H1 (cell line): ENCODE data around the gene PLCB1. TPM values are rescaled to one million over a fixed set of nuclear protein-coding genes. Genes with fewer than 3 reads are reported as not detected.

Source experiments
- CTCF ChIA-PET: fragments of 300-600 bp; sonication (Branson Sonifier 250); formaldehyde crosslinking; loops from one replicate; lab custom pipeline; 2021; ENCODE audit not compliant: partially characterized antibody; lab: Charles Lee
- POLR2A ChIA-PET: fragments of 300-600 bp; sonication (Branson Sonifier 250); formaldehyde crosslinking; loops from one replicate; lab custom pipeline; 2021; ENCODE audit warnings: inconsistent platforms; ENCODE audit not compliant: partially characterized antibody; lab: Charles Lee
- DNase-seq, 2 experiments: peaks; one replicate each; pipeline versions ENCODE4 v3.0.0 to v3.0.0-alpha.2; 2010 to 2022; ENCODE audit warnings: low spot score in 2 of 2, low read depth in 1 of 2, mixed read lengths in 1 of 2
- FAIRE-seq: peaks from 2 replicates; lab custom pipeline; 2011; peaks lifted over from hg19 to GRCh38; lab: Jason Lieb, UNC
- H2AFZ ChIP-seq: 2 replicates; pipeline ENCODE4 v1.8.1; 2012; ENCODE audit warnings: low read length, inconsistent platforms
- H2AK5ac ChIP-seq: 2 replicates; pipeline ENCODE4 v1.6.1; 2013; ENCODE audit warnings: low read depth, low read length
- H2BK120ac ChIP-seq: replicated peaks from 2 replicates; pipeline ENCODE3; 2013; ENCODE audit warnings: low read depth, low read length, inconsistent platforms
- H2BK12ac ChIP-seq: 2 replicates; pipeline ENCODE4 v1.6.1; 2013; ENCODE audit warnings: low read depth, low read length
- H2BK15ac ChIP-seq: 2 replicates; pipeline ENCODE4 v1.6.1; 2013; ENCODE audit warnings: low read length
- H2BK20ac ChIP-seq: 2 replicates; pipeline ENCODE4 v1.6.1; 2013; ENCODE audit warnings: low read length
- H2BK5ac ChIP-seq: 2 replicates; pipeline ENCODE4 v1.6.1; 2013; ENCODE audit warnings: low read depth, low read length
- H3K14ac ChIP-seq: 2 replicates; pipeline ENCODE4 v1.6.1; 2013; ENCODE audit warnings: inconsistent platforms; ENCODE audit not compliant: insufficient read length
- H3K18ac ChIP-seq: 2 replicates; pipeline ENCODE4 v1.6.1; 2013; ENCODE audit warnings: low read length; ENCODE audit errors: extremely low read depth
- H3K23ac ChIP-seq: 2 replicates; pipeline ENCODE4 v1.6.1; 2013; ENCODE audit warnings: inconsistent platforms; ENCODE audit not compliant: insufficient read length
- H3K23me2 ChIP-seq: 2 replicates; pipeline ENCODE4 v1.6.1; 2013; ENCODE audit warnings: low read depth, low read length
- H3K27ac ChIP-seq: 2 replicates; pipeline ENCODE4 v1.6.1; 2011; ENCODE audit warnings: low read depth, low read length, inconsistent platforms
- H3K27me3 ChIP-seq, 4 experiments: replicated peaks in 1 of 4; 1 replicate in 1 of 4; 2 replicates in 3 of 4; pipeline versions ENCODE4 v1.6.1 to v1.8.1; 2011 to 2013; ENCODE audit warnings: low read length in 3 of 4, mild to moderate bottlenecking in 3 of 4, inconsistent platforms in 2 of 4, mixed read lengths in 2 of 4, moderate library complexity in 1 of 4; ENCODE audit not compliant: control insufficient read depth in 3 of 4, insufficient read depth in 3 of 4; ENCODE audit errors: extremely low read depth in 1 of 4
- H3K36me3 ChIP-seq, 4 experiments: 2 replicates each; pipeline versions ENCODE4 v1.6.1 to v1.8.1; 2011 to 2013; ENCODE audit warnings: mild to moderate bottlenecking in 4 of 4, low read length in 3 of 4, moderate library complexity in 2 of 4, control low read depth in 1 of 4, inconsistent platforms in 1 of 4; ENCODE audit not compliant: insufficient read depth in 4 of 4, control insufficient read depth in 2 of 4
- H3K4ac ChIP-seq: replicated peaks from 2 replicates; pipeline ENCODE3; 2013; ENCODE audit warnings: low read length, low read depth, mixed read lengths, inconsistent platforms; ENCODE audit not compliant: insufficient read length
- H3K4me1 ChIP-seq, 4 experiments: replicated peaks in 1 of 4; 1 replicate in 1 of 4; 2 replicates in 3 of 4; pipeline versions ENCODE4 v1.6.1 to v1.8.1; 2011 to 2013; ENCODE audit warnings: low read length in 3 of 4, inconsistent platforms in 2 of 4, mixed read lengths in 1 of 4; ENCODE audit not compliant: insufficient read depth in 4 of 4, control insufficient read depth in 3 of 4
- H3K4me2 ChIP-seq, 2 experiments: 2 replicates each; pipeline versions ENCODE4 v1.6.1 to v1.8.1; 2011 to 2013; ENCODE audit warnings: low read depth in 2 of 2, low read length in 2 of 2, control low read depth in 1 of 2, inconsistent platforms in 1 of 2, mild to moderate bottlenecking in 1 of 2; ENCODE audit not compliant: insufficient read depth in 1 of 2
- H3K4me3 ChIP-seq, 4 experiments: fragments of 200-600, 300-600 bp in 1 of 4; sonication (generic), shearing (Covaris generic), sonication (Bioruptor Twin) in 1 of 4; 2 replicates each; pipeline versions ENCODE4 v1.5.1 to v1.8.1; 2011 to 2016; ENCODE audit warnings: low read length in 4 of 4, low read depth in 3 of 4, control low read depth in 2 of 4, inconsistent platforms in 2 of 4, mild to moderate bottlenecking in 2 of 4, mixed read lengths in 1 of 4, moderate library complexity in 1 of 4; ENCODE audit not compliant: insufficient read depth in 2 of 4; ENCODE audit errors: extremely low read depth in 1 of 4
- H3K56ac ChIP-seq: replicated peaks from 2 replicates; pipeline ENCODE3; 2013; ENCODE audit warnings: low read depth, mild to moderate bottlenecking, mixed read lengths, low read length, inconsistent platforms; ENCODE audit not compliant: insufficient read length
- H3K79me1 ChIP-seq: 2 replicates; pipeline ENCODE4 v1.6.1; 2013; ENCODE audit warnings: low read depth, low read length, control low read depth
- H3K79me2 ChIP-seq, 2 experiments: 2 replicates each; pipeline versions ENCODE4 v1.6.1 to v1.8.1; 2012 to 2013; ENCODE audit warnings: low read length in 2 of 2, mild to moderate bottlenecking in 2 of 2, inconsistent platforms in 1 of 2; ENCODE audit not compliant: insufficient read depth in 2 of 2, control insufficient read depth in 1 of 2
- H3K9ac ChIP-seq, 4 experiments: replicated peaks in 1 of 4; 1 replicate in 1 of 4; 2 replicates in 3 of 4; pipeline versions ENCODE4 v1.6.1 to v1.8.1; 2011 to 2013; ENCODE audit warnings: low read depth in 3 of 4, low read length in 3 of 4, control low read depth in 2 of 4, mild to moderate bottlenecking in 2 of 4, moderate library complexity in 2 of 4, inconsistent platforms in 1 of 4; ENCODE audit errors: extremely low read depth in 1 of 4
- H3K9me3 ChIP-seq, 2 experiments: 2 replicates each; pipeline versions ENCODE4 v1.6.1 to v1.8.1; 2012 to 2013; ENCODE audit warnings: mild to moderate bottlenecking in 2 of 2, moderate library complexity in 2 of 2, control low read depth in 1 of 2, inconsistent platforms in 1 of 2, low read depth in 1 of 2, low read length in 1 of 2, mixed read lengths in 1 of 2; ENCODE audit not compliant: insufficient read depth in 2 of 2
- H4K20me1 ChIP-seq, 2 experiments: replicated peaks in 1 of 2; 2 replicates each; pipeline versions ENCODE3 to v1.8.1; 2011 to 2013; ENCODE audit warnings: inconsistent platforms in 2 of 2, low read length in 2 of 2, mild to moderate bottlenecking in 1 of 2; ENCODE audit not compliant: insufficient read depth in 2 of 2, control insufficient read depth in 1 of 2
- H4K5ac ChIP-seq: 2 replicates; pipeline ENCODE4 v1.6.1; 2013; ENCODE audit warnings: low read length, low read depth, mixed read lengths, inconsistent platforms; ENCODE audit not compliant: insufficient read length
- H4K8ac ChIP-seq: 2 replicates; pipeline ENCODE4 v1.8.0; 2013; ENCODE audit warnings: mild to moderate bottlenecking, moderate library complexity, low read length, inconsistent platforms; ENCODE audit not compliant: insufficient read depth; ENCODE audit errors: extremely low read depth
- H4K91ac ChIP-seq: replicated peaks from 2 replicates; pipeline ENCODE3; 2013; ENCODE audit warnings: low read length, mixed read lengths, inconsistent platforms; ENCODE audit not compliant: insufficient read length
- ATF2 ChIP-seq: IDR thresholded peaks from 2 replicates; pipeline ENCODE4 v1.6.1; 2012; ENCODE audit warnings: low read length, inconsistent platforms
- BACH1 ChIP-seq: IDR thresholded peaks from 2 replicates; pipeline ENCODE4 v1.6.1; 2012; ENCODE audit warnings: low read length, improper control_type of control experiment
- CREB1 ChIP-seq: IDR thresholded peaks from 2 replicates; pipeline ENCODE4 v1.6.1; 2012; ENCODE audit warnings: inconsistent platforms
- GABPA ChIP-seq: IDR thresholded peaks from 2 replicates; pipeline ENCODE4 v1.6.1; 2011; ENCODE audit warnings: mild to moderate bottlenecking, low read length, moderate library complexity, borderline replicate concordance; ENCODE audit not compliant: insufficient read depth
- JUND ChIP-seq: IDR thresholded peaks from 2 replicates; pipeline ENCODE4 v1.6.1; 2011; ENCODE audit warnings: mild to moderate bottlenecking, improper control_type of control experiment, low read length
- KDM1A ChIP-seq: fragments of 200-600, 300-600 bp; sonication (generic); IDR thresholded peaks from 2 replicates; pipeline ENCODE4 v1.7.1; 2016; ENCODE audit warnings: mild to moderate bottlenecking, low read length, borderline replicate concordance
- MAX ChIP-seq: IDR thresholded peaks from 2 replicates; pipeline ENCODE4 v1.6.1; 2012; ENCODE audit warnings: inconsistent platforms
- POLR2AphosphoS5 ChIP-seq: IDR thresholded peaks from 2 replicates; pipeline ENCODE4 v1.6.1; 2011; ENCODE audit warnings: low read depth, low read length
- RAD21 ChIP-seq, 2 experiments: IDR thresholded peaks in 1 of 2; conservative IDR thresholded peaks in 1 of 2; 2 replicates each; pipeline ENCODE4 v1.6.1; 2011; ENCODE audit warnings: low read depth in 2 of 2, low read length in 2 of 2, improper control_type of control experiment in 1 of 2, inconsistent platforms in 1 of 2, mild to moderate bottlenecking in 1 of 2, moderate library complexity in 1 of 2
- TCF12 ChIP-seq: IDR thresholded peaks from 2 replicates; pipeline ENCODE4 v1.6.1; 2011; ENCODE audit warnings: low read depth, mild to moderate bottlenecking, low read length
- YY1 ChIP-seq: IDR thresholded peaks from 2 replicates; pipeline ENCODE4 v1.6.1; 2011; ENCODE audit warnings: low read depth, mild to moderate bottlenecking, low read length
- WGBS, 2 experiments: shearing (Covaris generic) in 1 of 2; methylation state at CpG; one replicate each; pipeline versions ENCODE4 v1.1.6 to v1.1.7; 2013 to 2015; ENCODE audit warnings: low lambda C conversion rate in 2 of 2, mixed read lengths in 2 of 2, inconsistent platforms in 1 of 2, low coverage in 1 of 2, missing lambda C conversion rate in 1 of 2; ENCODE audit not compliant: insufficient replicate concordance in 2 of 2, insufficient coverage in 1 of 2, insufficient read length in 1 of 2; ENCODE audit errors: extremely low coverage in 1 of 2, missing lambda C conversion rate in 1 of 2; 5-methylcytosine and 5-hydroxymethylcytosine counted together
- polyA plus RNA-seq, 7 experiments: library from polyadenylated mRNA; depleted of rRNA in 3 of 7; stranded (reverse) in 5 of 7; unstranded in 2 of 7; fragments of >200 nt in 5 of 7; fragments of 200-250 nt in 2 of 7; gene quantifications; 1 replicate in 5 of 7; 2 replicates in 1 of 7; 4 replicates in 1 of 7; pipeline versions ENCODE4 v1.2.1 to v1.2.3, GENCODE V29; 2011 to 2013; ENCODE audit warnings: missing spikeins in 2 of 7, mixed read lengths in 2 of 7
- total RNA-seq: library from RNA; stranded (reverse); fragmentation: NEBNext Ultra II Directional; extraction: Animal tissue kit (Norgen Biotek cat#: 25700); gene quantifications from 2 replicates; pipeline ENCODE4 v1.2.1, GENCODE V29; 2021

The PLCB1 gene
- total and polyA plus RNA-seq, 2 of the 8 experiments (the other 6 are each of a cell fraction or from before 2014, with no cell fraction given) = 2.6 to 9.1 TPM

- FAIRE-seq = peak; percentile 96
- Histone ChIP-seq H3K79me2 (no peaks in the 10 kb centered on the region), H3K4me2 (no peak overlapping the region), H2AFZ (0 out of 2 replicates have a peak overlapping the region, but pooled peaks have one; percentile 47), H3K79me1 (no peaks in the 10 kb centered on the region), H3K36me3 (no peaks in the 10 kb centered on the region), H3K9ac (no peak overlapping the region), H2BK12ac (no peak overlapping the region), H2BK5ac (no peak overlapping the region), H3K14ac (no peak overlapping the region), H2BK120ac (no peak overlapping the region), H2AK5ac (no peak overlapping the region), H2BK20ac (no peak overlapping the region), H3K4ac (no peak overlapping the region), H2BK15ac (no peak overlapping the region), H4K8ac (no peak overlapping the region), H4K20me1 (no peaks in the 10 kb centered on the region), H3K27ac (no peak overlapping the region), H3K27me3 (no peaks in the 10 kb centered on the region), H3K23me2 (no peaks in the 10 kb centered on the region), H3K18ac (no peak overlapping the region), H3K9me3 (no peaks in the 10 kb centered on the region), H4K5ac (no peak overlapping the region), H3K23ac (no peak overlapping the region), H3K56ac (no peak overlapping the region), H3K4me1 (peaks cover 0 to 5% (median 2%) of the 10 kb centered on the region in 4 experiments; a peak in 4 of 7 replicates), H3K4me3 (no peak overlapping the region), H4K91ac (no peak overlapping the region)
- CTCF ChIA-PET = interaction anchor here (0.8 to 3.2 kb wide), 12 partner anchors 8 to 415 kb away, joined by 3 to 21 read pairs (median 4); no protein-coding TSS in a partner anchor
- WGBS, 2 experiments = 30% methylated on average over 11 of the region's 11 CpGs; no CpG with 5 or more reads in 1 of the 2 experiments
- POLR2A ChIA-PET = no interaction called here
- peak; percentile 72 to 75 for DNase-seq
- TF ChIP-seq CREB1 = peak; percentile 28; the same call in 1 of the 2 replicates
- TF ChIP-seq ATF2 = no peak
- TF ChIP-seq RAD21 (IDR thresholded peaks at IDR 0.05 in 1 of 2, conservative IDR thresholded peaks at IDR 0.05 in 1 of 2; ENCODE audit: low read depth in 2 of 2, low read length in 2 of 2) = peak; percentile 64 to 71
- no peak for TF ChIP-seq BACH1
- peak; percentile 67; the same call in 1 of the 2 replicates for TF ChIP-seq GABPA
- 0 out of 2 replicates have a peak, but pooled peaks have one; percentile 50 for TF ChIP-seq JUND
- TF ChIP-seq TCF12 = peak; percentile 99
- TF ChIP-seq YY1 = peak; percentile 48
- 0 out of 2 replicates have a peak, but pooled peaks have one; percentile 29 for TF ChIP-seq MAX
- 0 out of 2 replicates have a peak, but pooled peaks have one; percentile 58 for TF ChIP-seq KDM1A
- TF ChIP-seq POLR2AphosphoS5 = peak; percentile 59; the same call in 1 of the 2 replicates
Observed at GRCh38 chr20:8305449-8305978, 173.4 kb downstream of the PLCB1 start.
